NCI-H446 treated with DMSO at 0.1 percent for 48 hours (cell line): ENCODE measurements around the gene SLC35F1.
"Not testable (repeated sequence)": the region's sequence is repeated elsewhere in the genome, so short reads cannot be mapped to it uniquely, and the experiment has no call there.

Source experiments
- DNase-seq: peaks from one replicate; lab custom pipeline; 2025; lab: John Stamatoyannopoulos, UW

Gene SLC35F1

GRCh38 chr6:117906958-117907600 is at the start of gene SLC35F1:
SLC35F1 (plus strand) TSS chr6:117907264.
- no peak for DNase-seq

GRCh38 chr6:117858601-117859000 is 48.5 kb upstream of the SLC35F1 start:
- DNase-seq = not testable (repeated sequence)

- no peak for DNase-seq
These were observed 45.5 kb upstream of the SLC35F1 start for GRCh38 chr6:117861545-117861944.

- no peak for DNase-seq
These were observed 40.5 kb upstream of the SLC35F1 start for GRCh38 chr6:117866561-117866960.

GRCh38 chr6:117870486-117871242 is 36.4 kb upstream of the SLC35F1 start:
- no peak for DNase-seq

GRCh38 chr6:117880824-117881223 is 26.2 kb upstream of the SLC35F1 start:
- DNase-seq = no peak

- DNase-seq = no peak
These were observed 16.9 kb upstream of the SLC35F1 start for GRCh38 chr6:117890172-117890571.

- no peak for DNase-seq
These were observed 532 bp upstream of the SLC35F1 start for GRCh38 chr6:117906507-117906957.

GRCh38 chr6:117907601-117908245 is 659 bp downstream of the SLC35F1 start:
- DNase-seq = no peak

GRCh38 chr6:117908246-117909068 is 1.4 kb downstream of the SLC35F1 start:
- no peak for DNase-seq

- no peak for DNase-seq
These were observed 2.6 kb downstream of the SLC35F1 start for GRCh38 chr6:117909638-117910037.

GRCh38 chr6:117910549-117910948 is 3.5 kb downstream of the SLC35F1 start:
- DNase-seq = no peak

GRCh38 chr6:117911150-117911549 is 4.1 kb downstream of the SLC35F1 start:
- DNase-seq = no peak

- no peak for DNase-seq
These were observed 4.6 kb downstream of the SLC35F1 start for GRCh38 chr6:117911660-117912059.

GRCh38 chr6:117915846-117916245 is 8.8 kb downstream of the SLC35F1 start:
- no peak for DNase-seq

GRCh38 chr6:117916483-117916882 is 9.4 kb downstream of the SLC35F1 start:
- DNase-seq = no peak

GRCh38 chr6:117917176-117917575 is 10.1 kb downstream of the SLC35F1 start:
- no peak for DNase-seq

GRCh38 chr6:117918454-117918853 is 11.4 kb downstream of the SLC35F1 start:
- DNase-seq = no peak

GRCh38 chr6:117919275-117919674 is 12.2 kb downstream of the SLC35F1 start:
- DNase-seq = no peak

GRCh38 chr6:117919775-117920729 is 13.0 kb downstream of the SLC35F1 start:
- DNase-seq = no peak

GRCh38 chr6:117924690-117925089 is 17.6 kb downstream of the SLC35F1 start:
- DNase-seq = no peak
